A673 (cell line): ENCODE data around the gene ACE2.

ENCODE experiments used
- CTCF ChIP-seq: fragments of 300-800, 200-600 bp; sonication (generic); conservative IDR thresholded peaks from 2 replicates; pipeline ENCODE4 v1.5.1; 2017; ENCODE audit warnings: low read depth, mild to moderate bottlenecking, antibody characterized with exemption, low read length, moderate library complexity, mixed read lengths
- EZH2 ChIP-seq: fragments of 200-600 bp; sonication (generic); IDR thresholded peaks from 2 replicates; pipeline ENCODE4 v1.6.1; 2017; ENCODE audit warnings: borderline replicate concordance, low read depth, mild to moderate bottlenecking, mixed read lengths, antibody characterized with exemption, low read length; ENCODE audit not compliant: poor library complexity, severe bottlenecking

- TF ChIP-seq CTCF (no peak), EZH2 (no peak)
Measured at GRCh38 chrX:15599461-15599860, 1.3 kb downstream of the ACE2 start.
